SK-N-MC (cell line): Measurements from ENCODE around the gene WNT6.

Source experiments
- EZH2 ChIP-seq: fragments of 200-600 bp; sonication (generic); IDR thresholded peaks from one replicate; pipeline ENCODE4 v1.6.1; 2017; ENCODE audit warnings: antibody characterized with exemption
- FOXP2 ChIP-seq: optimal IDR thresholded peaks from 2 replicates; pipeline ENCODE3; 2011; ENCODE audit warnings: mild to moderate bottlenecking, moderate library complexity; ENCODE audit not compliant: insufficient read depth; ENCODE audit errors: extremely low read length, control extremely low read depth
- POLR2AphosphoS5 ChIP-seq: IDR thresholded peaks from 2 replicates; pipeline ENCODE4 v1.6.1; 2012; ENCODE audit warnings: mild to moderate bottlenecking, low read depth, low read length, borderline replicate concordance

GRCh38 chr2:218872645-218873358 lies 13.2 kb downstream of the WNT6 start:
- no peak for TF ChIP-seq FOXP2
- no peak for TF ChIP-seq EZH2
- TF ChIP-seq POLR2AphosphoS5 = no peak
